ENCODE results near the gene CELF4.

DNA sequence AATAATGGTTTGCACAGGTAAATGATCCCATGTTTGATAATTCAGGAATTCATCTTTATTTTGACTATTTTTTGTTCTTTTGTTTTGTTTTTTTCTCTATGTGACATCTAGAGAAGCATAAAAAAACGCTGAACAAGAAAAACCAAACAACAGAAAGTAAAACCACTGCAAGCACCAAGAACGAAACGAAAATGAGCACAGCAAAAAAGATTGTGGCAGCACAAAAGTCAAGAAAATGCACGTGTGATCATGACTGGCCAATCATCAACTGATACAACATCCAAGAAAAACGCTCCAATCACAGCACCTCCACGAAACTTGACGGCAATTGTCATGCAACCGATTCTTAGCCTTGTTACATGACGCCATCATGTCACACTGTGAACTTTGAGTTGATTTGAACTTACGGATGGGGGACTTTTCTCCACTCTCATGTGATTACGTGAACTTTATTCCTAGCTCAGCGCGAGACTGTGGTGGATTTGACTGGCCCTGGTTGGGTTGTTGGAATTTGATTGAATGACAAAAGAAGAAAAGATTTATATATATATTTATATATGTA is 318.7 kb downstream of the CELF4 start:
- TF ChIP-seq EP300 (IDR thresholded peaks at IDR 0.05): no peak
- no peak for TF ChIP-seq CTCF (IDR thresholded peaks at IDR 0.05)
- no peak for TF ChIP-seq POLR2A (IDR thresholded peaks at IDR 0.05)
